COLO829 (cell line): ENCODE measurements around the gene NRM.
A peak's percentile ranks its signal among the peaks of the same experiment; 100 is the strongest.
"Not testable (repeated sequence)": the region's sequence is repeated elsewhere in the genome, so short reads cannot be mapped to it uniquely, and the experiment has no call there.

ENCODE experiments used
- DNase-seq: peaks from one replicate; pipeline ENCODE4 v3.0.0; 2012; ENCODE audit warnings: low spot score

NRM gene, protein sequence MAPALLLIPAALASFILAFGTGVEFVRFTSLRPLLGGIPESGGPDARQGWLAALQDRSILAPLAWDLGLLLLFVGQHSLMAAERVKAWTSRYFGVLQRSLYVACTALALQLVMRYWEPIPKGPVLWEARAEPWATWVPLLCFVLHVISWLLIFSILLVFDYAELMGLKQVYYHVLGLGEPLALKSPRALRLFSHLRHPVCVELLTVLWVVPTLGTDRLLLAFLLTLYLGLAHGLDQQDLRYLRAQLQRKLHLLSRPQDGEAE

GRCh38 chr6:30690403-30691207, at the start of gene NRM:
Gene NRM, minus strand, starts transcription at chr6:30690984. Its CDS starts 10 bp downstream, at chr6:30690974.
- peak; percentile 90 for DNase-seq

GRCh38 chr6:30740540-30740870, 49.7 kb upstream of the NRM start:
- no peak for DNase-seq

GRCh38 chr6:30738532-30738931, 47.7 kb upstream of the NRM start:
- DNase-seq: no peak

GRCh38 chr6:30735668-30736314, 45.0 kb upstream of the NRM start:
- no peak for DNase-seq

- no peak for DNase-seq
Measured at GRCh38 chr6:30732237-30732943, 41.6 kb upstream of the NRM start.

- DNase-seq: no peak
Measured at GRCh38 chr6:30730601-30731435, 40.0 kb upstream of the NRM start.

DNA sequence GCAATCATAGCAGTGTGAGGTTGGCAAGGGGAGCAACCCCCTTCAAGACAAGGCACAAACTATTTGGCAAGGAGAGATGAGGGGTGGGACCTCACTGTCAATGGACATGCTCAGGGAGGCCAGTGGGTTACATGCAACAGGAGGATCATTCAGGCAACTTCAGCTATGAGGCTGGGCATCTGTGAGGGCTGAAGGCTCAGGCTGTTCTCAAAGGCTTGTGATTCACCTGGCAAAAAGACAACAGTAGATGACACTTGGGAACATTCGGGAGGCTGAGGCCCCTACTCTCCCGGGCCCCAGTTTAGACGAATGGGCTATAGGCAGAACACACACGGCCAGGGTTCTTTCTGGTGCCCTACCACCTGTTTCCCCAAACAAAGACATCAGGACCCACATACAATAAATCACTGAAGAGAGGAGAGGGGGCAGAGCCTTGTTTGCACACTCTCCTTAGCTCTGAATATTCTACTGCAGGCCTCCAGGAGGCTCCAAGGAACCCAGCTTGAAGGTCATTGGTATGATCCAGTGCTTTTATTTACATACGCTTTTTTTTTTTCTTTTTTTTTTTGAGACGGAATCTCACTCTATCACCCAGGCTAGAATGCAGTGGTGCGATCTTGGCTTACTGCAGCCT, 37.3 kb upstream of the NRM start:
- no peak for DNase-seq

GRCh38 chr6:30726506-30727413, 36.0 kb upstream of the NRM start:
- no peak for DNase-seq

DNA sequence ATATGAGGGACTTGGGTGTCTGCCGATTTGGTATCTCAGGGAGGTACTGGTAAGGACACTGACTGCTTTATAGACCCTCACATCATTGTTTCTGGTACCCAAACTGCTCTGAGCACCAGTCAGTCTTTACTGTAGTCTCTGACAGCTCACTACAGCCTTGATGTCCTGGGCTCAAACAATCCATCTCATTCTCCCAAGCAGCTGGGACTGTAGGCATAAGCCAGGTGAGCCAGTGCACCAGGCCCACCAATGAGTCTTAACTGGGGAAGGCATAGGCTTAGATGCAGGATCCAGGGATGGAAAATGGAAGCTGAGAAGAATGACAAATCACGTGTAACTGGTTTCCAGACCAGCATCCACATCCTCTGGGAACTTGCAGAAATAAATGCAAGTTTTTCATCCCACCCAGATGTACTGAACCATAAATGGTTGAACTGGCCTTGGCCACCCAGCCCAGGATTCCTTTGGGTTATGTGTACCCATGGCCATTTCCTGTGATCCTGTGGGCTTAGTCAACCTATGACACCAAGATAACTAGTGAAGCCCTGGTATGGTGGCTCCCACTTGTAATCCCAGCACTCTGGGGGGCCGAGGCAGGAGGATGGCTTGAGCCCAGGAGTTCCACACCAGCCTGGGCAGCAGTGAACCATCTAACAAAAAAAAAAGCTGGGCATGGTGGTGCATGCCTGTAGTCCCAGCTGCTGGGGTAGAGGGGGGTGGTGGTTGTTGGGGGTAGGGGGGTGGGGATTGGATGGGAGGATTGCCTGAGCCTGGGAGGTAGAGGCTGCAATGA, 35.1 kb upstream of the NRM start:
- no peak for DNase-seq

GRCh38 chr6:30724906-30725667, 34.3 kb upstream of the NRM start:
- DNase-seq: no peak

GRCh38 chr6:30723843-30724741, 33.3 kb upstream of the NRM start:
- not testable (repeated sequence) for DNase-seq

- DNase-seq: not testable (repeated sequence)
Measured at GRCh38 chr6:30723159-30723842, 32.5 kb upstream of the NRM start.

- peak; percentile 73 for DNase-seq
Measured at GRCh38 chr6:30722280-30723112, 31.7 kb upstream of the NRM start.

GRCh38 chr6:30722025-30722279, 31.2 kb upstream of the NRM start:
- DNase-seq: not testable (repeated sequence)

DNA sequence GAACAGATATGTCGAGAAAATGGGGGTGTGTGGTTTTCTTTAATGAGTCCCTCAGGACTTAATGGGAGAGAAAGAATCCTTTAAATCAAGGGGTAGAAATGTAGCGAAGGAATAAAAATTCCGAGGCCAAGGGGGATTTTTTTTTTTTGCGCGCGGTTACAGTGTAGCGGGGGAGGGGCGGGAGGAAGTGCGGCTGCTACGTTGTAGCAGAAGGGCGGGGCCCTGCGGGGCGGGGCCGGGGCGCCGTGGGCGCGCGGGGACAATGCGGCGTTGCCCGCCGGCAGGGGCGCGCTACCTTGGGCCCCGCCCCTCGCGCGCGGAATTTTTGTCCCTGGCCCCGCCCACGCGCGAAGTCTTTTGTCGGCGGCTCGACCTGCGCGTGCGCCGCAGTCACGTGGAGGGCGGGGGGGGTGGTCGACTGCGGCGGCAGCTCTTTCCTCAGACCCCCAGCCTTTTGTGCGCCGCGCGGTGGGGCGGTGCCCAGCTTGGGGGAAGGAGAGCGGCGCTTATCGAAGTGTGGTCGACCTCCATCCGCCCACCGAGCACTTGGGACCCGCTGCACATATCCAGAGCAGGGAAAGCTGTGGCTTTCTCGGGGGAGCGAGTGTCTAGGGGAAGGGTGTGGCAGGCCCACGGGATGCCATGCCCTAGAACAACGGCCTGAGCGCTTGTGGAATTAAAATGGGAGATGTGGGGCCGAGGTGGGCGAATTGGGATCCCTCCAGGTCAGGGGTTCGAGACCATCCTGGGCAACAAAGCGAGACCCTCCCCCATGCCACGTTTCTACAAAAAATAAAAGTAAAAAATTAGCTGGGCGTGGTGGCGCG, 30.6 kb upstream of the NRM start:
- DNase-seq: peak; percentile 83
